PFSK-1 (cell line): ENCODE measurements around the gene COL6A3.

Experiments used
- FOXP2 ChIP-seq: optimal IDR thresholded peaks from 2 replicates; pipeline ENCODE3; 2011; ENCODE audit warnings: borderline replicate concordance, control low read depth, inconsistent platforms; ENCODE audit not compliant: insufficient read depth; ENCODE audit errors: extremely low read length, extremely low read depth
- POLR2AphosphoS5 ChIP-seq: IDR thresholded peaks from 2 replicates; pipeline ENCODE4 v1.6.1; 2012; ENCODE audit warnings: low read depth, mild to moderate bottlenecking, control low read depth, low read length, moderate library complexity
- SIN3A ChIP-seq: IDR thresholded peaks from 2 replicates; pipeline ENCODE4 v1.6.1; 2012; ENCODE audit warnings: mild to moderate bottlenecking, low read length, moderate library complexity, borderline replicate concordance; ENCODE audit not compliant: insufficient read depth
- TAF1 ChIP-seq: IDR thresholded peaks from 2 replicates; pipeline ENCODE4 v1.6.1; 2012; ENCODE audit warnings: low read length, control low read depth, borderline replicate concordance; ENCODE audit not compliant: insufficient read depth
- TF ChIP-seq, protein P1 (sequence below), 2 experiments: IDR thresholded peaks; 2 replicates each; pipeline versions ENCODE4 v1.6.1 to v1.8.0; 2011 to 2012; ENCODE audit warnings: low read depth in 2 of 2, low read length in 2 of 2, control low read depth in 1 of 2, inconsistent platforms in 1 of 2, mild to moderate bottlenecking in 1 of 2, moderate library complexity in 1 of 2; ENCODE audit not compliant: insufficient read depth in 1 of 2

The COL6A3 gene

DNA sequence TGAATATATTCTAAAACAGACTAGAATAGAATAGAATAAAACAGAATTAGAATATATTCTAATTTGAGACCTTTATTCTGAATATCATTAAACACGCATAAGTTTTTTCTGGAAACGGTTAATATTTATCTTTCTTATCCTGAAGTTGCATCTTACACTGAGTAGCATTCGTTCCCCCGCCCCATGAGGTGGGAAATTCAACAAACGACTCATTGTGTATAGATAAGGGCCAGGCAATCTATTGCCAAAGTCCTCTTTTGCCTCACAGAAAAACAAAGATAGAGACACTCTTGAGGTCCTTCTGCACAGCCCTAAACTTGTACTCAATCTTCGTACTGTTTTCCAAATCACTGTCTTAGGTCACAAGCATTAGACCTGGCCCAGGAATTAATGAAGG lies 98.1 kb downstream of the COL6A3 start:
- TF ChIP-seq FOXP2 (no peak), SIN3A (no peak), TAF1 (no peak), POLR2AphosphoS5 (no peak)
- TF ChIP-seq, protein P1, sequence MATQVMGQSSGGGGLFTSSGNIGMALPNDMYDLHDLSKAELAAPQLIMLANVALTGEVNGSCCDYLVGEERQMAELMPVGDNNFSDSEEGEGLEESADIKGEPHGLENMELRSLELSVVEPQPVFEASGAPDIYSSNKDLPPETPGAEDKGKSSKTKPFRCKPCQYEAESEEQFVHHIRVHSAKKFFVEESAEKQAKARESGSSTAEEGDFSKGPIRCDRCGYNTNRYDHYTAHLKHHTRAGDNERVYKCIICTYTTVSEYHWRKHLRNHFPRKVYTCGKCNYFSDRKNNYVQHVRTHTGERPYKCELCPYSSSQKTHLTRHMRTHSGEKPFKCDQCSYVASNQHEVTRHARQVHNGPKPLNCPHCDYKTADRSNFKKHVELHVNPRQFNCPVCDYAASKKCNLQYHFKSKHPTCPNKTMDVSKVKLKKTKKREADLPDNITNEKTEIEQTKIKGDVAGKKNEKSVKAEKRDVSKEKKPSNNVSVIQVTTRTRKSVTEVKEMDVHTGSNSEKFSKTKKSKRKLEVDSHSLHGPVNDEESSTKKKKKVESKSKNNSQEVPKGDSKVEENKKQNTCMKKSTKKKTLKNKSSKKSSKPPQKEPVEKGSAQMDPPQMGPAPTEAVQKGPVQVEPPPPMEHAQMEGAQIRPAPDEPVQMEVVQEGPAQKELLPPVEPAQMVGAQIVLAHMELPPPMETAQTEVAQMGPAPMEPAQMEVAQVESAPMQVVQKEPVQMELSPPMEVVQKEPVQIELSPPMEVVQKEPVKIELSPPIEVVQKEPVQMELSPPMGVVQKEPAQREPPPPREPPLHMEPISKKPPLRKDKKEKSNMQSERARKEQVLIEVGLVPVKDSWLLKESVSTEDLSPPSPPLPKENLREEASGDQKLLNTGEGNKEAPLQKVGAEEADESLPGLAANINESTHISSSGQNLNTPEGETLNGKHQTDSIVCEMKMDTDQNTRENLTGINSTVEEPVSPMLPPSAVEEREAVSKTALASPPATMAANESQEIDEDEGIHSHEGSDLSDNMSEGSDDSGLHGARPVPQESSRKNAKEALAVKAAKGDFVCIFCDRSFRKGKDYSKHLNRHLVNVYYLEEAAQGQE (IDR thresholded peaks at IDR 0.05; ENCODE audit: insufficient read depth in 1 of 2, low read depth in 2 of 2, low read length in 2 of 2), result no peak

- TF ChIP-seq, protein P1 (IDR thresholded peaks at IDR 0.05; ENCODE audit: insufficient read depth in 1 of 2, low read depth in 2 of 2, low read length in 2 of 2), result no peak
- TF ChIP-seq FOXP2, result peak; percentile 37
Measured at GRCh38 chr2:237315170-237315828, 98.7 kb downstream of the COL6A3 start.

- TF ChIP-seq FOXP2 (no peak), SIN3A (no peak), TAF1 (no peak), POLR2AphosphoS5 (no peak)
- TF ChIP-seq, protein P1 (IDR thresholded peaks at IDR 0.05; ENCODE audit: insufficient read depth in 1 of 2, low read depth in 2 of 2, low read length in 2 of 2), result no peak
Measured at GRCh38 chr2:237314681-237315080, 99.3 kb downstream of the COL6A3 start.

DNA sequence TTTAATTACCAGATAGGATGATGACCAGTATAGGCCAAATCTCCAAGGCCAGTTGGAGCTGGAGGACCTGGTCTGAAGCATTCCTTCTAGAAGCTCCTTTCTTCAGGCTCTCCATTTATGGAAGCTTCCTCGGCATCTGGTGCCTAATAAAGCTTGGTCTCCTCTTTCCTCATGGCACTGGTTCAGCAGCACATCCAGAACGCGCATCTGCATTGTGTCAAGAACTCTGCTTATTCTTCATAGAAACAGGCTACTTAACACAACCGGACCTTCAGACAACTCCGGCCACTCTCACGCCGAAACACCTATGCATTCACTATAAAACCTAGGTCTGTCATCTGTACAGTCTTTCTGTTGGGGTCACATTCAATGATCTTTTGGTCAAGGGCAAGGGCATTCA lies 99.8 kb downstream of the COL6A3 start:
- TF ChIP-seq, protein P1 (IDR thresholded peaks at IDR 0.05; ENCODE audit: insufficient read depth in 1 of 2, low read depth in 2 of 2, low read length in 2 of 2), result no peak
- TF ChIP-seq TAF1, result no peak
- TF ChIP-seq SIN3A, result no peak
- TF ChIP-seq POLR2AphosphoS5, result no peak
- no peak for TF ChIP-seq FOXP2

DNA sequence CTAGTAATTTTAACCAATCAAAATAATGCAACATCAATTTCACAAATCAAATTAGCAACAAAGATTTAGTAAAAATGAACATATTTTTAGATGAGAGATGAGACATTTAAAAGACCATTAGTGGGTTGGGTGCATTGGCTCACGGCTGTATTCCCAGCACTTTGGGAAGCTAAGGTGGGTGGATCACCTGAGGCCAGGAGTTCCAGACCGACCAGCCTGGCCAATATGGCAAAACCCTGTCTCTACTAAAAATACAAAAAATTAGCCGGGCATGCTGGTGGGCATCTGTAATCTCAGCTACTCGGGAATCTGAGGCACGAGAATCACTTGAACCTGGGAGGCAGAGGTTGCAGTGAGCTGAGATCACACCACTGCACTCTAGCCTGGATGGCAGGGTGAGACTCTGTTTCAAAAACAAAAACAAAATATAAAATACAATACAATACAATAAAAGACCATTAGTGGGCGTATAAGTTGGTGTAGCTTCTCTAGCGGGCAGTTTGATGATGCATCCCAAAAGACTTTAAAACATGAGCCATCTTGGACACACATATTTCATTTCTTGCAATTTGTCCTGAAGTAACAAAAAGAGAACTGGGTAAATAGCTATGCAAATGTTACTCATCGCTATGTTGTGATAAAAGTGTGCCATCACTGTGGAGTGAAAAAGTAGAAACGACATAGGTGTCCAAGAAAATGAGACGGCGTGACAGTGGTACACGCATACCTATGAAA lies 101.8 kb downstream of the COL6A3 start:
- TF ChIP-seq FOXP2, result no peak
- TF ChIP-seq, protein P1 (IDR thresholded peaks at IDR 0.05; ENCODE audit: insufficient read depth in 1 of 2, low read depth in 2 of 2, low read length in 2 of 2), result no peak
